ENCODE data around the gene RNF126. TPM values are rescaled to one million over a fixed set of nuclear protein-coding genes. Genes with fewer than 3 reads are reported as not detected.

Gene RNF126
- total RNA-seq, 1 experiment from 2014 or later: 61.2 TPM

DNA sequence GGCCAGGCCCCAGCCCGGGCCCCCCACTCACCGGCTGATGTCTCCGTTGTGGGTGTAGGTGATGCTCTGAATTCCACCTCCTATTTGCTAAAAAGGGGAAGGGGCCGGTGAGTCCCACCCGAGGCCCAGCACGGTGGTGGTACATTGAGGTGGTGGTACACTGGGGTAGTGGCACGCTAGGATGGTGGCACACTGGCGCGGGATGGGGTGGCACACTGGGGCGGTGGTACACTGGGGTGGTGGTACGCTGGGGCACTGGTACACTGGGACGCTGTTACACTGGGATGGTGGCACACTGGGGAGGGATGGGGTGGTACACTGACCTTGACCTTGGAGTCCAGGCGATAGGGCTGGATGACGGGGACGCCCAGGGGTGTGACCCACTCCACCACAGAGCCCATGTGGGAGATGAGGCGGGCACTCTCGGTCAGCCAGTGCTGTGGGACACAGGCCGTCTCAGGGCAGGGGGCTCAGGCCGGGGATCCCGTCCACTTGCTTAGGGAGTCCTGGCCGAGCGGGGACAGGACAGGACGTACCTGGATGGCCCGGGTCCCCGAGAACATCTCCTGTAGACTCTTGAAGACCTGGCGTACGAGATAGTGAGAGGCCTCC lies 44.2 kb downstream of the RNF126 start:
- intact Hi-C loops (cut with micrococcal nuclease; ENCODE audit: unreplicated experiment) (no loop called here), in situ Hi-C loops (cut with HindIII; ENCODE audit: low pct_unique_long_range_greater_than_20kb, low sequenced_read_pairs) (no loop called here)
- Histone ChIP-seq H3K27me3 (ENCODE audit: control insufficient read depth, insufficient read depth, low read length) (no peaks in the 10 kb centered on the region), H3K4me1 (ENCODE audit: control insufficient read depth, insufficient read depth, low read length) (no peaks in the 10 kb centered on the region), H3K4me3 (ENCODE audit: low read depth in 2 of 2, low read length in 2 of 2) (no peak overlapping the region), H3K9me3 (ENCODE audit: control insufficient read depth, insufficient read depth, low read depth, low read length) (no peaks in the 10 kb centered on the region), H3K27ac (ENCODE audit: low read length) (no peak overlapping the region), H3K36me3 (ENCODE audit: control insufficient read depth, insufficient read depth, low read length) (no peaks in the 10 kb centered on the region)
- DNase-seq (ENCODE audit: low read depth, low spot score) (no peak), ATAC-seq (no peak)
- CTCF ChIA-PET: no interaction called here
- POLR2A ChIA-PET: no interaction called here
- no TSS peak for BruUV-seq (replicated peaks)
- TF ChIP-seq, protein P1, sequence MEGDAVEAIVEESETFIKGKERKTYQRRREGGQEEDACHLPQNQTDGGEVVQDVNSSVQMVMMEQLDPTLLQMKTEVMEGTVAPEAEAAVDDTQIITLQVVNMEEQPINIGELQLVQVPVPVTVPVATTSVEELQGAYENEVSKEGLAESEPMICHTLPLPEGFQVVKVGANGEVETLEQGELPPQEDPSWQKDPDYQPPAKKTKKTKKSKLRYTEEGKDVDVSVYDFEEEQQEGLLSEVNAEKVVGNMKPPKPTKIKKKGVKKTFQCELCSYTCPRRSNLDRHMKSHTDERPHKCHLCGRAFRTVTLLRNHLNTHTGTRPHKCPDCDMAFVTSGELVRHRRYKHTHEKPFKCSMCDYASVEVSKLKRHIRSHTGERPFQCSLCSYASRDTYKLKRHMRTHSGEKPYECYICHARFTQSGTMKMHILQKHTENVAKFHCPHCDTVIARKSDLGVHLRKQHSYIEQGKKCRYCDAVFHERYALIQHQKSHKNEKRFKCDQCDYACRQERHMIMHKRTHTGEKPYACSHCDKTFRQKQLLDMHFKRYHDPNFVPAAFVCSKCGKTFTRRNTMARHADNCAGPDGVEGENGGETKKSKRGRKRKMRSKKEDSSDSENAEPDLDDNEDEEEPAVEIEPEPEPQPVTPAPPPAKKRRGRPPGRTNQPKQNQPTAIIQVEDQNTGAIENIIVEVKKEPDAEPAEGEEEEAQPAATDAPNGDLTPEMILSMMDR (IDR thresholded peaks at IDR 0.05): no peak
- TF ChIP-seq SIN3A (IDR thresholded peaks at IDR 0.05; ENCODE audit: borderline replicate concordance, insufficient read depth, low read depth, low read length): no peak
- no peak for TF ChIP-seq TCF7L2 (IDR thresholded peaks at IDR 0.05; ENCODE audit: low read depth, low read length)
- no peak for TF ChIP-seq POLR2AphosphoS5 (IDR thresholded peaks at IDR 0.05; ENCODE audit: low read depth, low read length)
- TF ChIP-seq, protein P2, sequence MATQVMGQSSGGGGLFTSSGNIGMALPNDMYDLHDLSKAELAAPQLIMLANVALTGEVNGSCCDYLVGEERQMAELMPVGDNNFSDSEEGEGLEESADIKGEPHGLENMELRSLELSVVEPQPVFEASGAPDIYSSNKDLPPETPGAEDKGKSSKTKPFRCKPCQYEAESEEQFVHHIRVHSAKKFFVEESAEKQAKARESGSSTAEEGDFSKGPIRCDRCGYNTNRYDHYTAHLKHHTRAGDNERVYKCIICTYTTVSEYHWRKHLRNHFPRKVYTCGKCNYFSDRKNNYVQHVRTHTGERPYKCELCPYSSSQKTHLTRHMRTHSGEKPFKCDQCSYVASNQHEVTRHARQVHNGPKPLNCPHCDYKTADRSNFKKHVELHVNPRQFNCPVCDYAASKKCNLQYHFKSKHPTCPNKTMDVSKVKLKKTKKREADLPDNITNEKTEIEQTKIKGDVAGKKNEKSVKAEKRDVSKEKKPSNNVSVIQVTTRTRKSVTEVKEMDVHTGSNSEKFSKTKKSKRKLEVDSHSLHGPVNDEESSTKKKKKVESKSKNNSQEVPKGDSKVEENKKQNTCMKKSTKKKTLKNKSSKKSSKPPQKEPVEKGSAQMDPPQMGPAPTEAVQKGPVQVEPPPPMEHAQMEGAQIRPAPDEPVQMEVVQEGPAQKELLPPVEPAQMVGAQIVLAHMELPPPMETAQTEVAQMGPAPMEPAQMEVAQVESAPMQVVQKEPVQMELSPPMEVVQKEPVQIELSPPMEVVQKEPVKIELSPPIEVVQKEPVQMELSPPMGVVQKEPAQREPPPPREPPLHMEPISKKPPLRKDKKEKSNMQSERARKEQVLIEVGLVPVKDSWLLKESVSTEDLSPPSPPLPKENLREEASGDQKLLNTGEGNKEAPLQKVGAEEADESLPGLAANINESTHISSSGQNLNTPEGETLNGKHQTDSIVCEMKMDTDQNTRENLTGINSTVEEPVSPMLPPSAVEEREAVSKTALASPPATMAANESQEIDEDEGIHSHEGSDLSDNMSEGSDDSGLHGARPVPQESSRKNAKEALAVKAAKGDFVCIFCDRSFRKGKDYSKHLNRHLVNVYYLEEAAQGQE (IDR thresholded peaks at IDR 0.05; ENCODE audit: insufficient read depth in 1 of 2, low read depth in 2 of 2, low read length in 1 of 2): no peak

DNA sequence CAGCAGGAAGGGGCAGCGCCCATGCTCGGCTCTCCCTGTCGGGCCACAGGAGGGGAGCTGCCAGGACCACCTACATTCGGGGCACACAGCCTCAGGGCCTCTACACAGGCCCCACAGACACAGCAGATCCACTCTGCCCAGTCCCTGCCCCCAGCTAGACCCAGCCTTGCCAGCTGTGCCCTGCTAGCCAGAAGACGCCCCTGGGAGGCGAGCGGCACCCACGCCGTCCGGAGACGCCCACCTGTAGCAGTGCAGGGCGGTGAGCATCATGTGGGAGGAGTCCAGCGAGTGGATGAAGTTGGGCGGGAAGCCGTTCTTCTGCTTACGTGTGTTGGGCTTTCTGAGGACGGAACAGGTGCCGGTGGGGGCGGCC lies 44.8 kb downstream of the RNF126 start:
- intact Hi-C loops (cut with micrococcal nuclease; ENCODE audit: unreplicated experiment): no loop called here
- ChIA-PET POLR2A (no interaction called here), CTCF (no interaction called here)
- Histone ChIP-seq H3K27ac (ENCODE audit: low read length) (no peak overlapping the region), H3K36me3 (ENCODE audit: control insufficient read depth, insufficient read depth, low read length) (no peaks in the 10 kb centered on the region), H3K9me3 (ENCODE audit: control insufficient read depth, insufficient read depth, low read depth, low read length) (no peaks in the 10 kb centered on the region), H3K4me1 (ENCODE audit: control insufficient read depth, insufficient read depth, low read length) (no peaks in the 10 kb centered on the region), H3K4me3 (ENCODE audit: low read depth in 2 of 2, low read length in 2 of 2) (no peak overlapping the region), H3K27me3 (ENCODE audit: control insufficient read depth, insufficient read depth, low read length) (no peaks in the 10 kb centered on the region)
- DNase-seq (ENCODE audit: low read depth, low spot score): no peak
- BruUV-seq (replicated peaks): no TSS peak
- no peak for ATAC-seq
- in situ Hi-C loops (cut with HindIII; ENCODE audit: low pct_unique_long_range_greater_than_20kb, low sequenced_read_pairs): no loop called here
- TF ChIP-seq TCF7L2 (IDR thresholded peaks at IDR 0.05; ENCODE audit: low read depth, low read length) (no peak), POLR2AphosphoS5 (IDR thresholded peaks at IDR 0.05; ENCODE audit: low read depth, low read length) (no peak), SIN3A (IDR thresholded peaks at IDR 0.05; ENCODE audit: borderline replicate concordance, insufficient read depth, low read depth, low read length) (no peak)
- TF ChIP-seq, protein P1 (IDR thresholded peaks at IDR 0.05): no peak
- TF ChIP-seq, protein P2 (IDR thresholded peaks at IDR 0.05; ENCODE audit: insufficient read depth in 1 of 2, low read depth in 2 of 2, low read length in 1 of 2): no peak

All from Panc1 (cell line).